ENCODE results near the gene ABCA13. TPM values are rescaled to one million over a fixed set of nuclear protein-coding genes. Genes with fewer than 3 reads are reported as not detected.
A peak's percentile ranks its signal among the peaks of the same experiment; 100 is the strongest.

Gene ABCA13
- total RNA-seq, 1 donor from 2014 or later: 2.2 TPM

DNA sequence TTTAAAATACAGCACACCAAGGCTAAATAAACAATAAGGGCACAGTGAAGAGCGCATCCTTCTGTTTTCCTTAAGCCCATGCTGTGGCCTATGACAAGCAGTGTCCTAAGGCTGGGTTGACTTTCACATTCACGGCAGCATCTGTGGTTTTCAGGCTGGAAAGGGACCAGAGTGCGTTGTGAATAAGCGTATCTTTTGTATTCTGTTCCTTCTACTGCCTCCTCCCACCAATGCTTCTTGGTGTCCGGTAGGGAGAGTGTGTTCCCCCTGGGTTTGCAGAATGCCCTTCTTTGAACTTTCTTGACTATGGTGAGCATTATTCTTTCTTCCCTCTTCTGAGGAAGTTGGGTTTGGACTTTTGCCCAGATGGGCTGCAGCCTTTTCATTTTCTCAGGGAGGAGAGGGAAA, 73.6 kb downstream of the ABCA13 start:
- Histone ChIP-seq H3K9me3 (no peaks in the 10 kb centered on the region), H3K4me3 (no peak overlapping the region), H3K27me3 (ENCODE audit: low read depth) (peaks cover 4% of the 10 kb centered on the region), H3K27ac (no peak overlapping the region), H3K36me3 (no peaks in the 10 kb centered on the region), H3K4me1 (peaks cover 23% of the 10 kb centered on the region)
- DNase-seq: no peak
- intact Hi-C loops (cut with DNase I): no loop called here
- ATAC-seq: no peak
- no peak for TF ChIP-seq CTCF (IDR thresholded peaks at IDR 0.05)

DNA sequence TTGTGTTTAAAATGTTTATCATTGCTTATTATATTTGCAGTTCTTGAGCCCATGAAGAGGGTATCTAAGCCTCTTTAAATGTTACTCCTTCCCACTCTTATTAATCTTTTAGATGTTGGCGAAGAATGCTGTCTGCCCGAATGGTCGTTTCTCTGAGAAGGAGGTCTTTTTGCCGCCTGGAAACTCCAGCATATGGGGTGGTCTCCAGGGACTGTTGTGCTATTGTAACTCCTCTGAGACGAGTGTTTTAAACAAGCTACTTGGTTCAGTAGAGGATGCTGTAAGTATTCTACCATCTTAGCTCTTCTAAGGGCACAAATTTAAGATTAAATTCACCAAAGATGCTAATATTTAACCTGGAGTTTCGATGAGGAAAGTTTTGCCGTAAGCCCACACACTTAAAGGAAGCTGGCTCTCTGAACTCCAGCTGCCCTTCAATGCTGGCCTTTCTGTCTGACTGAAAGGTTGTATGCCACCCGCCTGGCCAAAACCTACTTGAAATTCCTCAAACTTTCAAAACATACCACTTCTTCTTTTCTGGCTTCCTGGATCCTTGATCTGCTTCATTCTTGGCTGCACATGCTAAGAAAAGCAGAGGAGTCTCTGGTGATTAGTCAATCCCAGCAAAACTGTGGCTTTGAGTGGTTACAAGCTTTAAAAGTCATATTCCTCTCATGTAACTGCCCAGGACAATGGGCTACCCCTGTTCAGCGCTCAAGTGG, 74.7 kb downstream of the ABCA13 start:
- H3K27ac ChIP-seq: no peak overlapping the region
- DNase-seq: peak; percentile 56
- no peak overlapping the region for H3K4me3 ChIP-seq
- H3K4me1 ChIP-seq: peaks cover 23% of the 10 kb centered on the region
- H3K27me3 ChIP-seq (ENCODE audit: low read depth): peaks cover 4% of the 10 kb centered on the region
- no peak for TF ChIP-seq CTCF (IDR thresholded peaks at IDR 0.05)
- no peaks in the 10 kb centered on the region for H3K9me3 ChIP-seq
- intact Hi-C loops (cut with DNase I): no loop called here
- ATAC-seq: peak; percentile 86 to 88
- H3K36me3 ChIP-seq: no peaks in the 10 kb centered on the region

DNA sequence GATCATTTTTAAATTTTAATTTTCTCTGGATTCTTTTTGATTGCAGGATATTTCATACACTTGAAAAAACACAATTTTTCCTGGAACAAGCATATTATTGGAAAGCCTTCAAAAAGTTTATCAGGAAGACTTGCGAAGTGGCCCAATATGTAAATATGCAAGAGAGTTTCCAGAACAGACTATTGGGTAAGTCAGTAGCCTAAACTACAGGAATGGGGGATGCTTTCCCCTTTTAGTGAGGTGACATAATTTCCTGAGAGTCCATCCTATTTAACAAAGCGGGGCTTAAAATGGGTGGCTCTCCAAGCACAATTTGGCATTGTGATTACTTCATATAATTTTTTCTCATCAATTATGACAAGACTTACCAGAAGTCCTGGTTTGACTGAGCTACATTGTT, 77.9 kb downstream of the ABCA13 start:
- DNase-seq (no peak), ATAC-seq (peak in 1 of 2 donors; percentile 64)
- no peaks in the 10 kb centered on the region for H3K9me3 ChIP-seq
- H3K4me1 ChIP-seq: peaks cover 23% of the 10 kb centered on the region
- no peaks in the 10 kb centered on the region for H3K27me3 ChIP-seq (ENCODE audit: low read depth)
- intact Hi-C loops (cut with DNase I): no loop called here
- no peak for TF ChIP-seq CTCF (IDR thresholded peaks at IDR 0.05)
- H3K27ac ChIP-seq: no peak overlapping the region
- H3K36me3 ChIP-seq: no peaks in the 10 kb centered on the region
- H3K4me3 ChIP-seq: no peak overlapping the region

DNA sequence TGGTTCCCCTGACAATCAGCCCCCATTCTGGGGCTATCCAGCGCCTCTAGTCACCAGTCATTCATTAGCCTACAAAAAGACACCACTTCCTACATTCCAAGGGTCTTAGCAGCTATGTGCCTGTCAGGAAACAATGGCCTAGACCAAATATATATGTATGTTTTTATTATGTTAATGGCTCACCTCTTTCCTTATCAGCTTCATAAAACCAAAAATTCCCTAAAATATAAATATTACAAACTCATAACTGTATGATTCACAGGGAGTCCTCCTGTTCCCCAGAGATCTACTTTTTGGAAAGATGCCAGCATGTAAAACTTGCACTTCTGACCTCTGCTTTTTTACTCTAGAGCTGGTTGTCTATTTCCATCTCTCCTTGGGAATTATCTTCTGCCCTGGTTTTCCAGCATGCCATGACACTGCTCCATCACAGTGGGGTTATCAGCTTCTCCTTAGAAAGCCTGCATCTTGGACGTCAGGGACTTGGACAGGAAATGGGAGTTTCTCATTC, 79.2 kb downstream of the ABCA13 start:
- Histone ChIP-seq H3K27ac (no peak overlapping the region), H3K4me1 (peaks cover 14% of the 10 kb centered on the region), H3K27me3 (ENCODE audit: low read depth) (no peaks in the 10 kb centered on the region), H3K9me3 (no peaks in the 10 kb centered on the region), H3K4me3 (no peak overlapping the region), H3K36me3 (no peaks in the 10 kb centered on the region)
- ATAC-seq (no peak), DNase-seq (no peak)
- intact Hi-C loops (cut with DNase I): no loop called here
- no peak for TF ChIP-seq CTCF (IDR thresholded peaks at IDR 0.05)

GRCh38 chr7:48251766-48252165, 80.5 kb downstream of the ABCA13 start:
- Histone ChIP-seq H3K4me1 (peaks cover 4% of the 10 kb centered on the region), H3K27ac (no peak overlapping the region), H3K36me3 (no peaks in the 10 kb centered on the region), H3K27me3 (ENCODE audit: low read depth) (no peaks in the 10 kb centered on the region), H3K4me3 (no peak overlapping the region), H3K9me3 (no peaks in the 10 kb centered on the region)
- intact Hi-C loops (cut with DNase I): no loop called here
- DNase-seq (no peak), ATAC-seq (no peak)
- no peak for TF ChIP-seq CTCF (IDR thresholded peaks at IDR 0.05)
